ENCODE data around the gene SLC25A30. TPM values are rescaled to one million over a fixed set of nuclear protein-coding genes. Genes with fewer than 3 reads are reported as not detected.

Gene SLC25A30, protein sequence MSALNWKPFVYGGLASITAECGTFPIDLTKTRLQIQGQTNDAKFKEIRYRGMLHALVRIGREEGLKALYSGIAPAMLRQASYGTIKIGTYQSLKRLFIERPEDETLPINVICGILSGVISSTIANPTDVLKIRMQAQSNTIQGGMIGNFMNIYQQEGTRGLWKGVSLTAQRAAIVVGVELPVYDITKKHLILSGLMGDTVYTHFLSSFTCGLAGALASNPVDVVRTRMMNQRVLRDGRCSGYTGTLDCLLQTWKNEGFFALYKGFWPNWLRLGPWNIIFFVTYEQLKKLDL
- total RNA-seq, result 5.7 and 6.8 TPM in 2 replicates
- long read RNA-seq, partial matches to known transcripts, result 1 of 2 reads
- long read RNA-seq, other reads (novel, unspliced or antisense), result 1 of 2 reads

- Mint-ChIP-seq H3K36me3 (ENCODE audit: insufficient read depth) (no peaks in the 10 kb centered on the region), H3K27ac (peak within 1 kb of the TSS; percentile 91), H3K27me3 (no peaks in the 10 kb centered on the region), H3K4me1 (ENCODE audit: low read depth) (peaks cover 13% of the 10 kb centered on the region), H3K9me3 (ENCODE audit: low read depth) (no peaks in the 10 kb centered on the region), H3K4me3 (ENCODE audit: low read depth) (peak within 1 kb of the TSS; percentile 90)
- peak; percentile 84 for DNase-seq (ENCODE audit: low spot score, unreplicated experiment)
- no peak for TF ChIP-seq CTCF (IDR thresholded peaks at IDR 0.05; ENCODE audit: unreplicated experiment)
Observed at GRCh38 chr13:45417790-45418534, at the start of gene SLC25A30. SLC25A30 (minus strand) TSS chr13:45418373; CDS start chr13:45411425, 6,948 bp downstream.

DNA sequence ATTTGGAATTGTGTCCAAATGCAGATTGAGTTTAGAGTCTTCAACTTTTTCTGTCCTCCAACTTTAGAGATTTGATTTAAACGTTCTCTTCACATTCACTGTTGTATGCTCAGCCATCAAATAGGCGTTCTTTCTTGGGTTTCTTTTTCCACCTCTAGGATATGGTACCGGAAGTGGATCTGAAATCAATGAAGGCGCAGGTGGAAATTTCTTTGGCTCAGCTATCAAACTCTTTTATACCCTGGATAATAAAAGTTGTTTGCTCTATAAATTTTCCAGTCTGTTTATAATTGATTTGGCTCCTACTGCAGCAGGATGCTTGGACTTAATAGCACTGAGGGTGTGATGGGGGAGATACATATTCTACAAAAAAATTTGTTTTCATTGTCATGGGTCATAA is 48.2 kb upstream of the SLC25A30 start:
- Mint-ChIP-seq H3K27me3 (peaks cover 4% of the 10 kb centered on the region), H3K4me1 (ENCODE audit: low read depth) (peaks cover 22% of the 10 kb centered on the region), H3K4me3 (ENCODE audit: low read depth) (peak overlapping the region; percentile 95), H3K36me3 (ENCODE audit: insufficient read depth) (peaks cover 2% of the 10 kb centered on the region), H3K27ac (no peak overlapping the region), H3K9me3 (ENCODE audit: low read depth) (no peaks in the 10 kb centered on the region)
- no peak for TF ChIP-seq CTCF (IDR thresholded peaks at IDR 0.05; ENCODE audit: unreplicated experiment)
- no peak for DNase-seq (ENCODE audit: low spot score, unreplicated experiment)

DNA sequence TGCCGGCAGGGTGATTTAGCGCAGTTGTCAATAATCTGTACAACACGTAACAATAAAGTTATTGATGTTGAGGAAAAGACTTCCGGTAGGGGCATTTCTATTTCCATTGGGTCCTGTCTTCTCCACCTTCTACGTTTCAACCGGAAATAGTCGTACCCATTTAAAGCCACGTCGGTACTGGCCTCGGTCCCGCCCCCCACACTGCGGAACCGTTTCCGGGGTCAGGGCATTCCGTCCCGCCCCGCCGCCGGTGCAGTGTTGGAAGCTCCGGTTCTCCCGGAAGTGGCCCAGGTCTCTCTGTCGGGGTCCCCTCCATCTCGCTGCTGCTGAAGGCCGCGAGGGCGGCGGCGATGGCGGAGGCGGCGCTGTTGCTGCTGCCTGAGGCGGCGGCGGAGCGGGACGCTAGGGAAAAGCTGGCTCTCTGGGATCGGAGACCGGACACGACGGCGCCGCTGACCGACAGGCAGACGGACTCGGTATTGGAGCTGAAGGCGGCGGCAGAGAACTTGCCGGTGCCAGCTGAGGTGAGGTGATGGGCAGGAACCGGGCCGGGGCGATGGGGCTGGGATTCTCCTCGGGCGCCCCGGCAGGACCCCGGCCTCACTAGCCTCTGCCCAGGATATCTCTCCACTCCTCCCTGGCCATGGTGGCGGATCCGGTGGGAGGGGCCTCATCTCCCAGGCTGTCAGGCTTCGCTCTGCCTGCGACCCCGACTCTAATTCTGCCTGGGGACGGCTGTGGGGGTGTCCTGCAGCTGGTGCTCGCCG is 46.7 kb upstream of the SLC25A30 start, which contains the start of gene COG3:
TSS of gene COG3 (plus strand) at position 253 of the 767 bp plus-strand sequence. CDS start at position 351, 98 bp downstream.
- peaks cover 4% of the 10 kb centered on the region for H3K27me3 Mint-ChIP-seq
- H3K36me3 Mint-ChIP-seq (ENCODE audit: insufficient read depth), result peaks cover 2% of the 10 kb centered on the region
- TF ChIP-seq CTCF (IDR thresholded peaks at IDR 0.05; ENCODE audit: unreplicated experiment), result peak; percentile 22
- peak within 1 kb of the TSS; percentile 95 for H3K4me3 Mint-ChIP-seq (ENCODE audit: low read depth)
- no peaks in the 10 kb centered on the region for H3K9me3 Mint-ChIP-seq (ENCODE audit: low read depth)
- peak within 1 kb of the TSS; percentile 96 for H3K27ac Mint-ChIP-seq
- peaks cover 22% of the 10 kb centered on the region for H3K4me1 Mint-ChIP-seq (ENCODE audit: low read depth)
- peak; percentile 77 for DNase-seq (ENCODE audit: low spot score, unreplicated experiment)

DNA sequence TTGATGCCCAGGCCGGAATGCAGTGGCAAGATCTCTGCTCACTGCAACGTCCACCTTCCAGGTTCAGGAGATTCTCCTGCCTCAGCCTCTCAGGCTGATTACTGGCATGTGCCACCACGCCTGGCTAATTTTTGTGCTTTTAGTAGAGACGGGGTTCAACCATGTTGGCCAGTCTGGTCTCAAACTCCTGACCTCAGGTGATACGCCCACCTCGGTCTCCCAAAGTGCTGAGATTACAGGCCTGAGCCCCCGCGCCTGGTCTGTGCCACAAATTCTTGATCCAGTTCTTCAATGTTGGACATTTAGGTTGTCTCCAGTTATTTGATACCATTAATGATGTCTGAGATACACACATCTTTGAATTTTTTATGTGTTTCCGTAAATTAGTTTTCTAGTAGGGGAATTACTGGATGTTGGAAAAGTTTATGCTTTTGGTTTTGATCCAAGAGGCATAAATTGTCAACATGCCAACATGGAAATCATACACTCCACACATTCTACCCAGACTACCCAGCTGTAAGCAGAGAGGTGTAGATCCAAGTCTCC is 46.0 kb upstream of the SLC25A30 start:
- H3K27me3 Mint-ChIP-seq, result peaks cover 4% of the 10 kb centered on the region
- H3K36me3 Mint-ChIP-seq (ENCODE audit: insufficient read depth), result peaks cover 2% of the 10 kb centered on the region
- no peak for TF ChIP-seq CTCF (IDR thresholded peaks at IDR 0.05; ENCODE audit: unreplicated experiment)
- peak overlapping the region; percentile 95 for H3K4me3 Mint-ChIP-seq (ENCODE audit: low read depth)
- H3K4me1 Mint-ChIP-seq (ENCODE audit: low read depth), result peaks cover 22% of the 10 kb centered on the region
- H3K27ac Mint-ChIP-seq, result peak overlapping the region; percentile 96
- no peaks in the 10 kb centered on the region for H3K9me3 Mint-ChIP-seq (ENCODE audit: low read depth)
- no peak for DNase-seq (ENCODE audit: low spot score, unreplicated experiment)
